Sigmoid colon (tissue), 4 donors: ENCODE data around the gene LSM11.

Experiments used
- CTCF ChIP-seq, 4 experiments: fragments of 450-650 bp in 3 of 4; fragments of 200-600 bp in 1 of 4; IDR thresholded peaks; one replicate each; pipeline ENCODE4 v1.5.1; 2016 to 2019; ENCODE audit warnings: antibody characterized with exemption in 4 of 4, mild to moderate bottlenecking in 3 of 4, moderate library complexity in 2 of 4
- POLR2A ChIP-seq, 2 donors: fragments of 450-650 bp; IDR thresholded peaks; one replicate each; pipeline ENCODE4 v1.6.1; 2016; ENCODE audit warnings: antibody characterized with exemption in 2 of 2, mild to moderate bottlenecking in 2 of 2, moderate library complexity in 2 of 2
- POLR2AphosphoS5 ChIP-seq, 4 donors: sonication (generic); formaldehyde crosslinking; IDR thresholded peaks; one replicate each; pipeline ENCODE4 v1.6.1; 2017; ENCODE audit warnings: antibody characterized with exemption in 4 of 4

DNA sequence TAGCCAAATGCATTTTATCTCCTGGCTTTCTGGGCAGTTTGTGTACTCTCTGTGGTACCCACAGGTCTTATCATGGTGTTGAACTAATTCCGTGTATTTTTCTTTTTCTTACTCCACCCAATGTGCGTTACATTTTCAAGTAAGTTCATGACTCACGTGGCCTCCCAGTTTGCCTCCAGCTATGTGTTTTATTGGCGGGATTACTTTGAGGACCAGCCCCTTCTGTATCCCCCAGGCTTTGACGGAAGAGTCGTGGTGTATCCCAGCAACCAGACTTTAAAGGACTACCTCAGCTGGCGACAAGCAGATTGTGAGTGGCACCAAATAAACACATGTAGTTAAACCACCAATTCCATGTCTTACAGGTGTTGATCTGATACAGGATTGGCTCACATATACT is 9.1 kb upstream of the LSM11 start:
- TF ChIP-seq POLR2A (IDR thresholded peaks at IDR 0.05) (no peak), CTCF (IDR thresholded peaks at IDR 0.05) (no peak), POLR2AphosphoS5 (IDR thresholded peaks at IDR 0.05) (no peak)
